Measurements from ENCODE around the gene XPOT.

The XPOT gene

GRCh38 chr12:64395739-64396138, 8.5 kb upstream of the XPOT start:
- TF ChIP-seq TCF12 (IDR thresholded peaks at IDR 0.05; ENCODE audit: low read depth), result no peak
- peak; percentile 90 for TF ChIP-seq NFIC (IDR thresholded peaks at IDR 0.05)
- no peak for TF ChIP-seq TAF1 (IDR thresholded peaks at IDR 0.05; ENCODE audit: low read depth)
- TF ChIP-seq TEAD4 (IDR thresholded peaks at IDR 0.05), result peak; percentile 73
- TF ChIP-seq MAX (IDR thresholded peaks at IDR 0.05), result 0 out of 2 replicates have a peak, but pooled peaks have one; percentile 26

- no peak for TF ChIP-seq TAF1 (IDR thresholded peaks at IDR 0.05; ENCODE audit: low read depth)
- no peak for TF ChIP-seq EGR1 (IDR thresholded peaks at IDR 0.05)
- TF ChIP-seq USF1 (IDR thresholded peaks at IDR 0.05), result no peak
- TF ChIP-seq MAX (IDR thresholded peaks at IDR 0.05), result no peak
- TF ChIP-seq FOXM1 (IDR thresholded peaks at IDR 0.05; ENCODE audit: borderline replicate concordance, low read depth), result no peak
- TF ChIP-seq CREB1 (IDR thresholded peaks at IDR 0.05; ENCODE audit: low read depth), result no peak
- no peak for TF ChIP-seq RAD21 (IDR thresholded peaks at IDR 0.05; ENCODE audit: low read depth)
- no peak for TF ChIP-seq REST (IDR thresholded peaks at IDR 0.05; ENCODE audit: low read depth)
- no peak for TF ChIP-seq NFIC (IDR thresholded peaks at IDR 0.05)
- no peak for TF ChIP-seq EP300 (IDR thresholded peaks at IDR 0.05; ENCODE audit: borderline replicate concordance)
- TF ChIP-seq ZBTB7A (IDR thresholded peaks at IDR 0.05; ENCODE audit: low read depth), result no peak
- TF ChIP-seq CEBPB (IDR thresholded peaks at IDR 0.05), result no peak
- no peak for TF ChIP-seq TEAD4 (IDR thresholded peaks at IDR 0.05)
Measured at GRCh38 chr12:64400041-64400440, 4.2 kb upstream of the XPOT start.

- TF ChIP-seq RAD21 (IDR thresholded peaks at IDR 0.05; ENCODE audit: low read depth) (no peak), MAX (IDR thresholded peaks at IDR 0.05) (no peak), USF1 (IDR thresholded peaks at IDR 0.05) (no peak), CREB1 (IDR thresholded peaks at IDR 0.05; ENCODE audit: low read depth) (no peak)
Measured at GRCh38 chr12:64402181-64402580, 2.0 kb upstream of the XPOT start.

- TF ChIP-seq ZBTB7A (IDR thresholded peaks at IDR 0.05; ENCODE audit: low read depth) (peak; percentile 96), REST (IDR thresholded peaks at IDR 0.05; ENCODE audit: low read depth) (0 out of 2 replicates have a peak, but pooled peaks have one; percentile 9), EP300 (IDR thresholded peaks at IDR 0.05; ENCODE audit: borderline replicate concordance) (peak; percentile 28), CREB1 (IDR thresholded peaks at IDR 0.05; ENCODE audit: low read depth) (no peak), NFIC (IDR thresholded peaks at IDR 0.05) (no peak), YY1 (IDR thresholded peaks at IDR 0.05; ENCODE audit: low read depth) (peak; percentile 16; the same call in 1 of the 2 replicates), CEBPB (IDR thresholded peaks at IDR 0.05) (peak; percentile 90), TEAD4 (IDR thresholded peaks at IDR 0.05) (0 out of 2 replicates have a peak, but pooled peaks have one; percentile 20), USF1 (IDR thresholded peaks at IDR 0.05) (peak; percentile 44; the same call in 1 of the 2 replicates), RAD21 (IDR thresholded peaks at IDR 0.05; ENCODE audit: low read depth) (no peak), TAF1 (IDR thresholded peaks at IDR 0.05; ENCODE audit: low read depth) (peak; percentile 69; the same call in 1 of the 2 replicates), FOXM1 (IDR thresholded peaks at IDR 0.05; ENCODE audit: borderline replicate concordance, low read depth) (no peak), TCF12 (IDR thresholded peaks at IDR 0.05; ENCODE audit: low read depth) (no peak), EGR1 (IDR thresholded peaks at IDR 0.05) (no peak; the same call in 1 of the 2 replicates), MAX (IDR thresholded peaks at IDR 0.05) (peak; percentile 97)
Measured at GRCh38 chr12:64404470-64405256, 471 bp downstream of the XPOT start.

Data from Ishikawa (cell line).